ENCODE data around the gene GNG7.

DNA sequence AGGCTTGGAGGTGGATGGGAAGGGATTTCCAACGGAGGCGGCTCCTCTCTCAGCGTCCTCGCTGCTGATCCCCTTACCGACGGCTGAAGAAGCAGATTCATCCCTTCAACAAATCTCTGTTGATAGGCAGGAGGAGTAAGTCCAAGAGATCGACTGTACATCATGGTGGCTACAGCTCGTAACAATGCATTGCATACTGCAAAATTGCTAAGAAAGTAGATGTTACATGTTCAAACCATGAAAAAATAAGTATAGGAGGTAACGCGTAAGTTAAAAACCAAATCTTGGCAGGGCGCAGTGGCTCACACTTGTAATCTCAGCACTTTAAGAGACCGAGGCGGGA, 37.8 kb upstream of the GNG7 start:
- TF ChIP-seq, protein P1, sequence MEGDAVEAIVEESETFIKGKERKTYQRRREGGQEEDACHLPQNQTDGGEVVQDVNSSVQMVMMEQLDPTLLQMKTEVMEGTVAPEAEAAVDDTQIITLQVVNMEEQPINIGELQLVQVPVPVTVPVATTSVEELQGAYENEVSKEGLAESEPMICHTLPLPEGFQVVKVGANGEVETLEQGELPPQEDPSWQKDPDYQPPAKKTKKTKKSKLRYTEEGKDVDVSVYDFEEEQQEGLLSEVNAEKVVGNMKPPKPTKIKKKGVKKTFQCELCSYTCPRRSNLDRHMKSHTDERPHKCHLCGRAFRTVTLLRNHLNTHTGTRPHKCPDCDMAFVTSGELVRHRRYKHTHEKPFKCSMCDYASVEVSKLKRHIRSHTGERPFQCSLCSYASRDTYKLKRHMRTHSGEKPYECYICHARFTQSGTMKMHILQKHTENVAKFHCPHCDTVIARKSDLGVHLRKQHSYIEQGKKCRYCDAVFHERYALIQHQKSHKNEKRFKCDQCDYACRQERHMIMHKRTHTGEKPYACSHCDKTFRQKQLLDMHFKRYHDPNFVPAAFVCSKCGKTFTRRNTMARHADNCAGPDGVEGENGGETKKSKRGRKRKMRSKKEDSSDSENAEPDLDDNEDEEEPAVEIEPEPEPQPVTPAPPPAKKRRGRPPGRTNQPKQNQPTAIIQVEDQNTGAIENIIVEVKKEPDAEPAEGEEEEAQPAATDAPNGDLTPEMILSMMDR (IDR thresholded peaks at IDR 0.05; ENCODE audit: low read length), result no peak
- TF ChIP-seq EZH2 (optimal IDR thresholded peaks at IDR 0.05; ENCODE audit: low read depth, low read length) (no peak), EZH2phosphoT487 (IDR thresholded peaks at IDR 0.05; ENCODE audit: low read length) (no peak)

All from MM.1S (cell line).